H9 (cell line): ENCODE measurements around the gene VPS54. TPM values are rescaled to one million over a fixed set of nuclear protein-coding genes. Genes with fewer than 3 reads are reported as not detected.

ENCODE experiments used
- DNase-seq: peaks from one replicate; pipeline ENCODE4 v3.0.0-alpha.2; 2017
- H2AFZ ChIP-seq: one replicate; pipeline ENCODE4 v1.6.1; 2013; ENCODE audit warnings: mild to moderate bottlenecking, low read length, control low read depth, moderate library complexity
- H2AK5ac ChIP-seq: 2 replicates; pipeline ENCODE4 v1.6.1; 2013; ENCODE audit warnings: low read length, control low read depth, mixed read lengths; ENCODE audit not compliant: insufficient read length
- H2BK120ac ChIP-seq: one replicate; pipeline ENCODE4 v1.6.1; 2013; ENCODE audit warnings: low read depth, mild to moderate bottlenecking, low read length, control low read depth, inconsistent platforms; ENCODE audit not compliant: poor library complexity, severe bottlenecking
- H2BK12ac ChIP-seq: 2 replicates; pipeline ENCODE4 v1.6.1; 2013; ENCODE audit warnings: low read length, control low read depth, mixed read lengths, low read depth; ENCODE audit not compliant: insufficient read length
- H2BK15ac ChIP-seq: 2 replicates; pipeline ENCODE4 v1.6.1; 2013; ENCODE audit warnings: low read depth, low read length, control low read depth
- H2BK20ac ChIP-seq: one replicate; pipeline ENCODE4 v1.6.1; 2013; ENCODE audit warnings: low read depth, mild to moderate bottlenecking, low read length, control low read depth, inconsistent platforms; ENCODE audit not compliant: poor library complexity, severe bottlenecking
- H2BK5ac ChIP-seq: 2 replicates; pipeline ENCODE4 v1.6.1; 2013; ENCODE audit warnings: low read length, control low read depth, mixed read lengths; ENCODE audit not compliant: insufficient read length
- H3K14ac ChIP-seq: 2 replicates; pipeline ENCODE4 v1.6.1; 2013; ENCODE audit warnings: low read length, control low read depth; ENCODE audit not compliant: insufficient read depth
- H3K18ac ChIP-seq: 2 replicates; pipeline ENCODE4 v1.6.1; 2013; ENCODE audit warnings: low read depth, mild to moderate bottlenecking, mixed read lengths, low read length, control low read depth; ENCODE audit not compliant: insufficient read length
- H3K23ac ChIP-seq: 2 replicates; pipeline ENCODE4 v1.6.1; 2013; ENCODE audit warnings: low read length, control low read depth, mixed read lengths, low read depth; ENCODE audit not compliant: insufficient read length
- H3K23me2 ChIP-seq: 2 replicates; pipeline ENCODE4 v1.6.1; 2013; ENCODE audit warnings: low read depth, mild to moderate bottlenecking, mixed read lengths, low read length, control low read depth; ENCODE audit not compliant: insufficient read length, poor library complexity, severe bottlenecking
- H3K27ac ChIP-seq: 2 replicates; pipeline ENCODE4 v1.5.1; 2013; ENCODE audit warnings: low read length, control low read depth, mixed read lengths, low read depth; ENCODE audit not compliant: insufficient read length
- H3K27me3 ChIP-seq: 2 replicates; pipeline ENCODE4 v1.6.1; 2013; ENCODE audit warnings: low read length, control low read depth, inconsistent platforms; ENCODE audit not compliant: insufficient read depth
- H3K4ac ChIP-seq: 2 replicates; pipeline ENCODE4 v1.6.1; 2013; ENCODE audit warnings: low read depth, mild to moderate bottlenecking, control low read depth, inconsistent platforms, low read length, moderate library complexity
- H3K4me1 ChIP-seq: 2 replicates; pipeline ENCODE4 v1.6.1; 2013; ENCODE audit warnings: low read length, control low read depth, inconsistent platforms; ENCODE audit not compliant: insufficient read depth
- H3K4me2 ChIP-seq: 2 replicates; pipeline ENCODE4 v1.6.1; 2013; ENCODE audit warnings: low read length, control low read depth, mixed read lengths; ENCODE audit not compliant: insufficient read length, insufficient read depth
- H3K56ac ChIP-seq: 2 replicates; pipeline ENCODE4 v1.6.1; 2013; ENCODE audit warnings: low read depth, mild to moderate bottlenecking, mixed read lengths, low read length, control low read depth; ENCODE audit not compliant: insufficient read length
- H3K79me1 ChIP-seq: 2 replicates; pipeline ENCODE4 v1.6.1; 2013; ENCODE audit warnings: low read depth, mild to moderate bottlenecking, moderate library complexity, low read length, control low read depth, inconsistent platforms; ENCODE audit not compliant: insufficient read depth, poor library complexity, severe bottlenecking
- H3K79me2 ChIP-seq: 2 replicates; pipeline ENCODE4 v1.6.1; 2013; ENCODE audit warnings: low read length, control low read depth, inconsistent platforms; ENCODE audit not compliant: insufficient read depth
- H3K9ac ChIP-seq: 2 replicates; pipeline ENCODE4 v1.6.1; 2013; ENCODE audit warnings: low read length, control low read depth, mixed read lengths; ENCODE audit not compliant: insufficient read length; ENCODE audit errors: extremely low read depth
- H3K9me3 ChIP-seq: one replicate; pipeline ENCODE4 v1.6.1; 2013; ENCODE audit warnings: low read depth, low read length, inconsistent platforms; ENCODE audit not compliant: control insufficient read depth
- H3T11ph ChIP-seq: one replicate; pipeline ENCODE4 v1.6.1; 2013; ENCODE audit warnings: mild to moderate bottlenecking, low read length, control low read depth, inconsistent platforms
- H4K20me1 ChIP-seq: one replicate; pipeline ENCODE4 v1.6.1; 2013; ENCODE audit not compliant: control insufficient read depth, insufficient read length, insufficient read depth
- H4K5ac ChIP-seq: 2 replicates; pipeline ENCODE4 v1.6.1; 2013; ENCODE audit warnings: low read depth, mild to moderate bottlenecking, mixed read lengths, low read length, control low read depth; ENCODE audit not compliant: insufficient read length
- H4K8ac ChIP-seq: replicated peaks from 2 replicates; pipeline ENCODE4 v1.6.1; 2013; ENCODE audit warnings: low read length, control low read depth, mixed read lengths, low read depth; ENCODE audit not compliant: insufficient read length
- H4K91ac ChIP-seq: 2 replicates; pipeline ENCODE4 v1.6.1; 2013; ENCODE audit warnings: low read depth, mild to moderate bottlenecking, moderate library complexity, mixed read lengths, low read length, control low read depth; ENCODE audit not compliant: insufficient read length
- H3K27ac Mint-ChIP-seq, 3 experiments: 2 replicates in 2 of 3; 3 replicates in 1 of 3; pipeline ENCODE4 v1.8.0; 2020 to 2021; ENCODE audit warnings: mixed read lengths in 3 of 3, mild to moderate bottlenecking in 1 of 3, moderate library complexity in 1 of 3
- H3K27me3 Mint-ChIP-seq: 2 replicates; pipeline ENCODE4 v1.8.0; 2021; ENCODE audit warnings: low read depth, mild to moderate bottlenecking, moderate library complexity, mixed read lengths
- H3K36me3 Mint-ChIP-seq, 3 experiments: 2 replicates in 2 of 3; 3 replicates in 1 of 3; pipeline ENCODE4 v1.8.0; 2020 to 2021; ENCODE audit warnings: low read depth in 3 of 3, mixed read lengths in 3 of 3; ENCODE audit not compliant: insufficient read depth in 1 of 3
- H3K4me1 Mint-ChIP-seq, 2 experiments: 2 replicates each; pipeline ENCODE4 v1.8.0; 2020; ENCODE audit warnings: mixed read lengths in 2 of 2
- H3K4me3 Mint-ChIP-seq, 2 experiments: 2 replicates in 1 of 2; 3 replicates in 1 of 2; pipeline ENCODE4 v1.8.0; 2020 to 2021; ENCODE audit warnings: mild to moderate bottlenecking in 2 of 2, mixed read lengths in 2 of 2, moderate library complexity in 1 of 2
- H3K9me3 Mint-ChIP-seq, 2 experiments: 2 replicates in 1 of 2; 3 replicates in 1 of 2; pipeline ENCODE4 v1.8.0; 2020; ENCODE audit warnings: mild to moderate bottlenecking in 2 of 2, mixed read lengths in 2 of 2, moderate library complexity in 1 of 2
- CTCF ChIP-seq: fragments of 200-600 bp; sonication (generic); conservative IDR thresholded peaks from 3 replicates; pipeline ENCODE4 v1.8.0; 2021; ENCODE audit warnings: antibody characterized with exemption, mild to moderate bottlenecking
- total RNA-seq: library from RNA; stranded (reverse); gene quantifications from 2 replicates; pipeline ENCODE4 v1.2.1, GENCODE V29; 2021

The VPS54 gene
- total RNA-seq, 1 experiment from 2014 or later: 13.4 TPM

GRCh38 chr2:64059270-64059669 lies 40.0 kb upstream of the VPS54 start:
- H3K9me3 ChIP-seq: no peaks in the 10 kb centered on the region
- no peak overlapping the region for H3K27ac Mint-ChIP-seq
- H2BK5ac ChIP-seq: no peak overlapping the region
- no peak for TF ChIP-seq CTCF
- no peaks in the 10 kb centered on the region for H3K9me3 Mint-ChIP-seq
- no peaks in the 10 kb centered on the region for H3K27me3 ChIP-seq
- no peak overlapping the region for H3K23ac ChIP-seq
- no peak overlapping the region for H4K5ac ChIP-seq
- no peak overlapping the region for H2BK20ac ChIP-seq
- peaks cover 6% of the 10 kb centered on the region; the same call in 1 of the 2 replicates for H3K4me1 ChIP-seq
- H3K79me2 ChIP-seq: no peaks in the 10 kb centered on the region
- H3K18ac ChIP-seq: no peak overlapping the region
- H3K36me3 Mint-ChIP-seq: no peaks in the 10 kb centered on the region
- no peak overlapping the region for H3K56ac ChIP-seq
- no peak for DNase-seq
- no peak overlapping the region for H4K91ac ChIP-seq
- no peak overlapping the region for H3K27ac ChIP-seq
- H2BK120ac ChIP-seq: no peak overlapping the region
- no peak overlapping the region for H2BK15ac ChIP-seq
- H3K4me1 Mint-ChIP-seq: peaks cover 17 to 19% of the 10 kb centered on the region in 2 experiments
- H2BK12ac ChIP-seq: no peak overlapping the region
- no peak overlapping the region for H4K8ac ChIP-seq
- no peaks in the 10 kb centered on the region for H3K27me3 Mint-ChIP-seq
- H3K23me2 ChIP-seq: no peaks in the 10 kb centered on the region
- H3K4me3 Mint-ChIP-seq: no peak overlapping the region
- no peak overlapping the region for H3K9ac ChIP-seq
- no peaks in the 10 kb centered on the region for H4K20me1 ChIP-seq
- H3K79me1 ChIP-seq: no peaks in the 10 kb centered on the region
- H3T11ph ChIP-seq: no peak overlapping the region
- no peak overlapping the region for H2AFZ ChIP-seq
- H3K4me2 ChIP-seq: no peak overlapping the region
- no peak overlapping the region for H2AK5ac ChIP-seq
- H3K4ac ChIP-seq: no peak overlapping the region
- H3K14ac ChIP-seq: no peak overlapping the region
